AG04450 (cell line): ENCODE measurements around the gene CNEP1R1. TPM values are rescaled to one million over a fixed set of nuclear protein-coding genes. Genes with fewer than 3 reads are reported as not detected.

Experiments used
- CTCF ChIA-PET: fragments of 300-600, 350-600 bp; formaldehyde crosslinking; extraction: SDS; loops from one replicate; lab custom pipeline; 2022; ENCODE audit warnings: antibody characterized with exemption, inconsistent platforms; lab: Charles Lee
- POLR2A ChIA-PET: fragments of 350-600 bp; formaldehyde crosslinking; extraction: SDS; loops from one replicate; lab custom pipeline; 2021; ENCODE audit warnings: antibody characterized with exemption, inconsistent platforms; lab: Yijun Ruan, JAX
- DNase-seq: peaks from one replicate; pipeline ENCODE4 v3.0.0-alpha.2; 2011; ENCODE audit warnings: low read depth, low spot score
- H3K27ac ChIP-seq: one replicate; pipeline ENCODE4 v1.5.1; 2012; ENCODE audit warnings: low read depth, low read length, control low read depth
- H3K27me3 ChIP-seq: one replicate; pipeline ENCODE4 v1.6.0; 2012; ENCODE audit warnings: low read length; ENCODE audit not compliant: control insufficient read depth, insufficient read depth
- H3K4me3 ChIP-seq: 2 replicates; pipeline ENCODE4 v1.5.1; 2011; ENCODE audit warnings: mild to moderate bottlenecking, low read depth, low read length, control low read depth
- H3K9me3 ChIP-seq: 2 replicates; pipeline ENCODE4 v1.5.1; 2012; ENCODE audit warnings: low read length; ENCODE audit not compliant: control insufficient read depth, insufficient read depth
- CTCF ChIP-seq: IDR thresholded peaks from 2 replicates; pipeline ENCODE4 v1.5.1; 2011; ENCODE audit warnings: low read depth, low read length, control low read depth, inconsistent platforms
- polyA minus RNA-seq: library from RNA; depleted of rRNA, polyadenylated mRNA; stranded (reverse); fragments of >200 nt; gene quantifications from 2 replicates; pipeline ENCODE4 v1.2.3, GENCODE V29; 2011; rRNA and poly(A)+ RNA removed
- polyA plus RNA-seq: library from polyadenylated mRNA; depleted of rRNA; stranded (reverse); fragments of >200 nt; gene quantifications from 2 replicates; pipeline ENCODE4 v1.2.3, GENCODE V29; 2011; rRNA removed

The CNEP1R1 gene, protein sequence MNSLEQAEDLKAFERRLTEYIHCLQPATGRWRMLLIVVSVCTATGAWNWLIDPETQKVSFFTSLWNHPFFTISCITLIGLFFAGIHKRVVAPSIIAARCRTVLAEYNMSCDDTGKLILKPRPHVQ
- polyA plus RNA-seq (22.4 and 33.0 TPM in 2 replicates), polyA minus RNA-seq (13.9 and 27.3 TPM in 2 replicates)

DNA sequence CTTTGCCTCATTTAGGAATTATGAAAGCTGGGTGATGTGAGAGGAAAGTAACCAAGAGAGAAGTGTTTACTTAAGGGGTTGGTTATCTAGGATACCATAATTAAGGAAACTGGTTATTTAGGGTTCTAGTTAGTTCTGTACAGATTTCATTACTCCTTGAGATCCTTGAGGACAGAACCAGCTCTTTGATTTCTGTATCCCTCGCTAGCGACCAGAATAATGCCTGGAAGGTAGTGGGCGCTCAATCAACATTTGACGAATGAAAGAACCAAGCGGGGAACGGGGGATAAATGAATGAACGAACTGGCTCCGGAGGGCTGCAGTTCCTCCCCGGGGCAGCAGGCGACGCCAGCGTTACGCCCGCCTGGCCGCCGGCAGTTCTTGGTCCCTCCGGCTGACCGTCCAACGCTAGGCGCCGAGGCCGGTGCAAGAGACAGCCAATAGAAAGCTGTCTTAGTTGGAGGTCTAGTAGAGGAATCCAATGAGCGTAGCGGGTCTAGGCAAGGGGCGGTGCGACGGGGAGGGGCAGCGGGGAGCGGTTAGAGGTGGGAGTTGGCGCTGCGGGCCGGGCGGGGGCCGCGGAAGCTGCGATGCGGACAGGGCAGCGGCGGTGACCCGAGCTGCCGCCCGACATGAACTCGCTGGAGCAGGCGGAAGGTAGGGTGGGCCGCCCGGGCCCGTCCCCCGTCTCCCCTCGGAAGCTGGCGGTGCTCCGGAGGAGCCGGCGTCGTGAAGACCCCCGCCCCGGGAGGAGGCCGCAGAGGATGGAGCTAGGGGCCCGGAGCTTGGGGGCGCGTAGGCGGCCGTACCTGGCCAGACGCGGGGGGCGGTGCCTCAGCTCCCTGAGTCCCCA lies at the start of gene CNEP1R1:
TSS of gene CNEP1R1 (plus strand) at position 542 of the 853 bp plus-strand sequence. CDS start at position 633, 91 bp downstream.
- no peaks in the 10 kb centered on the region for H3K9me3 ChIP-seq
- no peaks in the 10 kb centered on the region for H3K27me3 ChIP-seq
- CTCF ChIA-PET = interaction anchor here (0.5 to 4.8 kb wide), 96 partner anchors 9 to 1424 kb away, joined by 3 to 216 read pairs (median 4); partner anchors contain the start of genes BRD7, HEATR3 and TENT4B
- peak within 1 kb of the TSS; percentile 85 for H3K4me3 ChIP-seq
- POLR2A ChIA-PET = interaction anchor here (0.8 to 1.2 kb wide), 5 partner anchors 19 to 170 kb away, joined by 3 to 4 read pairs (median 3); partner anchors contain the start of gene HEATR3
- peak; percentile 100 for TF ChIP-seq CTCF
- no peak within 1 kb of the TSS for H3K27ac ChIP-seq
- DNase-seq = peak; percentile 93

- H3K27ac ChIP-seq = no peak overlapping the region
- no peak overlapping the region for H3K4me3 ChIP-seq
- no peak for DNase-seq
- CTCF ChIA-PET = no interaction called here
- no peak for TF ChIP-seq CTCF
- H3K27me3 ChIP-seq = no peaks in the 10 kb centered on the region
- H3K9me3 ChIP-seq = no peaks in the 10 kb centered on the region
- POLR2A ChIA-PET = no interaction called here
Observed at GRCh38 chr16:49977427-49977826, 47.6 kb upstream of the CNEP1R1 start.

DNA sequence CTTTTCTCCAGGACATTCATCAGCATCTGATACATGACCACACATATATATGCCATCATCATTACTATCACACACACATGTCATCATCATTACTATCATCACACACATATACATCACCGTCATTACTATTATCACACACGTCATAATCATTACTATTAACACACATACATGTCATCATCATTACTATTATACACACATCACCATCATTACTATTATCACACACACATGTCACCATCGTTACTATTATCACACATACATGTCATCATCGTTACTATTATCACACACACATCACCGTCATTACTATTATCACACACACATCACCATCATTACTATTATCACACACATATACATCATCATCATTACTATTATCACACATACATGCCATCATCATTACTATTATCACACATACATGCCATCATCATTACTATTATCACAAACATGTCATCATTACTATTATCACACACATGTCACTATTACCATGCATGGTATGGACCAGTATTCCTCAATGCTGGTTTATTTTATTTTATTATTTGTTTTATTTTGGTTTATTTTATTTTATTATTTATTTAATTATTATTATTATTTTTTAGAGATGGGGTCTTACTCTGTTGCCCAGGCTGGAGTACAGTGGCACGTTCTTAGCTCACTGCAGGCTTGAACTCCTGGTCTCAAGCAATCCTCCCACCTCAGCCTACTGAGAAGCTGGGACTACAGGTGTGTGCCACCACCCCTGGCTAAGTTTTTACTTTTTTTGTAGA lies 46.3 kb upstream of the CNEP1R1 start:
- no peak for TF ChIP-seq CTCF
- no peak for DNase-seq
- ChIA-PET POLR2A (no interaction called here), CTCF (interaction anchor here (1.1 kb wide), 1 partner anchor 46 kb away, joined by 3 read pairs; the partner anchor contains the start of gene CNEP1R1)
- Histone ChIP-seq H3K4me3 (no peak overlapping the region), H3K27ac (no peak overlapping the region), H3K9me3 (no peaks in the 10 kb centered on the region), H3K27me3 (no peaks in the 10 kb centered on the region)

GRCh38 chr16:49980166-49980565 lies 44.9 kb upstream of the CNEP1R1 start:
- H3K27me3 ChIP-seq = no peaks in the 10 kb centered on the region
- H3K9me3 ChIP-seq = no peaks in the 10 kb centered on the region
- ChIA-PET CTCF (interaction anchor here (1.1 kb wide), 1 partner anchor 45 kb away, joined by 3 read pairs; the partner anchor contains the start of gene CNEP1R1), POLR2A (no interaction called here)
- no peak for DNase-seq
- no peak overlapping the region for H3K27ac ChIP-seq
- no peak overlapping the region for H3K4me3 ChIP-seq
- no peak for TF ChIP-seq CTCF
